Adipocyte (in vitro differentiated cells): Measurements from ENCODE around the gene RGS8.

Source experiments
- DNase-seq: peaks from one replicate; pipeline ENCODE4 v3.0.0-alpha.2; 2015; ENCODE audit warnings: low read depth
- H3K27me3 ChIP-seq: replicated peaks from 2 replicates; pipeline ENCODE4 v1.7.0; 2013; ENCODE audit warnings: mild to moderate bottlenecking, low read length, moderate library complexity; ENCODE audit not compliant: control insufficient read depth, insufficient read depth
- H3K36me3 ChIP-seq: 2 replicates; pipeline ENCODE4 v1.7.0; 2013; ENCODE audit warnings: low read length, mild to moderate bottlenecking, moderate library complexity; ENCODE audit not compliant: control insufficient read depth, insufficient read depth, severe bottlenecking
- H3K4me1 ChIP-seq: 2 replicates; pipeline ENCODE4 v1.7.0; 2013; ENCODE audit warnings: mild to moderate bottlenecking, low read length, moderate library complexity; ENCODE audit not compliant: control insufficient read depth, insufficient read depth
- H3K4me3 ChIP-seq: 2 replicates; pipeline ENCODE4 v1.7.0; 2013; ENCODE audit warnings: mild to moderate bottlenecking, low read length, moderate library complexity
- H3K9ac ChIP-seq: 2 replicates; pipeline ENCODE4 v1.7.0; 2013; ENCODE audit warnings: mild to moderate bottlenecking, low read length, moderate library complexity
- H3K9me3 ChIP-seq: 2 replicates; pipeline ENCODE4 v1.7.0; 2013; ENCODE audit warnings: mild to moderate bottlenecking, low read length, moderate library complexity; ENCODE audit not compliant: control insufficient read depth

Gene RGS8

DNA sequence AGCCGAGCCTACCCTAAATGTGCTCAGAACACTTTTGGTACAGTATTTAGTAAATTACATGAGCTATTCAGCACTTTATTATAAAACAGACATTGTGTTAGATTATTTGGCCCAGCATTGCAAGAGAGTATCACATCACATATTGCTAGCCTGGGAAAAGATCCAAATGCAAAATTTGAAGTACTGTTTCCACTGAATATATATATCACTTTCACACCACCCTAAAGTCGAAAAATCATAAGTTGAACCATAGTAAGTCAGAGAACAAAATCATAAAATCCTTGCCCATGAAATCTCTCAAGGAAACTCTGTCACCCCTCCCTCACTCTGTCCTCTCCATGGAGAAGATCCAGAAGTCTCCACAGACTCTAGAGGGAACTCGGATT is 33.1 kb downstream of the RGS8 start:
- DNase-seq: peak; percentile 24
- no peaks in the 10 kb centered on the region for H3K36me3 ChIP-seq
- H3K4me3 ChIP-seq: no peak overlapping the region
- H3K4me1 ChIP-seq: no peaks in the 10 kb centered on the region
- peaks cover 4% of the 10 kb centered on the region for H3K27me3 ChIP-seq
- no peak overlapping the region for H3K9ac ChIP-seq
- H3K9me3 ChIP-seq: no peaks in the 10 kb centered on the region

DNA sequence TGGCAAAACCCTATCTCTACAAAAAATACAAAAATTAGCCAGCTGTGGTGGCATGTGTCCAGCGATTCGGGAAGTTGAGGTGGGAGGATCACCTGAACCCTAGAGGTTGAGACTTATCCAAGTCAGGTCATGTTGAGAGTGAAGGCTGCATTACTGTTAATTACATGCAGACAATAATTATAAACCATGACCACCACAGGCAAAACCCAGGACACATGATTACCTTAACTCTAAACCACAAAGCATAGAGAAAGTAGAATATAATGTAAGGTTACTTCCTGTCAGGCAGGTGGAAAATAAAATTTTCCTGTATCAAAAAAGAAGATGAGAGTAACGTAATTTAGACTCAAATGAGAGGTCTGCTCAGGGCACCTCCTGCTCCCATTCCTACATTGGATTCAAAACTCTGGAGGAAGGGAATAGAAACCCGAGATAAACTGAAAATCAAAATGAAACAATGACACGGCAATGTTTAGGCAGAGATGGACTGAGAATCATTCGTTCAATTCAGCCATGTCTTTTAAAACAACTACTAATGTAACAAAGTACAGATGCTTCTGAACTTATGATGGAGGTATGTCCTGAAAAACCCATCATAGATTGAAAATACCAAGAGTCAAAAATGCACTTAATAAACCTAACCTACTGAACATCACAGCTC is 33.6 kb downstream of the RGS8 start:
- Histone ChIP-seq H3K4me3 (no peak overlapping the region), H3K4me1 (no peaks in the 10 kb centered on the region), H3K36me3 (no peaks in the 10 kb centered on the region), H3K9me3 (no peaks in the 10 kb centered on the region), H3K27me3 (peaks cover 4% of the 10 kb centered on the region), H3K9ac (no peak overlapping the region)
- DNase-seq: no peak

DNA sequence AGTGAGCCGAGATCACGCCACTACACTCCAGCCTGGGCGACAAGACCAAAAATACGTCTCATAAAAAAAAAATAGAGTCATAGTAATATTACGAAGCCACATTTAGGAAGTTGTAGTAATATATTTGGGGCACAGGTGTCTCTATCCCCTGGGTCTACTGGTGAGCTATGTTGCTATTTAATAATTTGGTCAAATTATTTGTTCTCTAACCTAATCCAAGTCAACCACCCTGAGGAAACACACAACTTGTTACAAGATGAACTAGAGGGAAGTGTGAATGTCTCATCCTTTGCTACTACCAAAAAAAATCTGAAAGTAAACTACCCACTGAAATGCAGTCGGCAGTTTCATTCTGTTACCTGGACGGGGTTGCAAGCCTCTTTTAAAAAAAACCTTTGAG is 35.3 kb downstream of the RGS8 start:
- DNase-seq: no peak
- Histone ChIP-seq H3K9ac (no peak overlapping the region), H3K9me3 (no peaks in the 10 kb centered on the region), H3K27me3 (peaks cover 4% of the 10 kb centered on the region), H3K4me1 (no peaks in the 10 kb centered on the region), H3K36me3 (no peaks in the 10 kb centered on the region), H3K4me3 (no peak overlapping the region)

DNA sequence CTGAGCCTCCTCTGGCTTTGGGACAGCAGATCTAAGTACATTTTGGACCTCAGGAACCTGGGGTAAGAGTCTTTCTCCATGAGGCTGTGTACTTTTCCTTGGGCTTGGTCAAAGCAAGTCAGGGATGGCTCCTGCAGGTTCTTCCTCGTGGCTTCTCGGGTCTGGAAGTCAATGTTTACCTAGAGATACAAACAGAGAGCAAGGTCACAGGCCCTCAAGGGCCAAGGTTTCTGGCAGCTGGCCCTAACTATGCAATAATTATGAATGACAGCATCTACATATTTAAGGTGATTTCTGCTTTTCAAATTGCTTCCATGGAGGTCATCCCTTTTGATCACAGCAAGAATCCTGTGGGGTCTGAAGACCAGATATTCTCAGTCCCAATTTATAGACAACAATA is 37.6 kb downstream of the RGS8 start:
- Histone ChIP-seq H3K9ac (no peak overlapping the region), H3K4me1 (no peaks in the 10 kb centered on the region), H3K36me3 (no peaks in the 10 kb centered on the region), H3K27me3 (peaks cover 6% of the 10 kb centered on the region), H3K4me3 (no peak overlapping the region), H3K9me3 (no peaks in the 10 kb centered on the region)
- no peak for DNase-seq

DNA sequence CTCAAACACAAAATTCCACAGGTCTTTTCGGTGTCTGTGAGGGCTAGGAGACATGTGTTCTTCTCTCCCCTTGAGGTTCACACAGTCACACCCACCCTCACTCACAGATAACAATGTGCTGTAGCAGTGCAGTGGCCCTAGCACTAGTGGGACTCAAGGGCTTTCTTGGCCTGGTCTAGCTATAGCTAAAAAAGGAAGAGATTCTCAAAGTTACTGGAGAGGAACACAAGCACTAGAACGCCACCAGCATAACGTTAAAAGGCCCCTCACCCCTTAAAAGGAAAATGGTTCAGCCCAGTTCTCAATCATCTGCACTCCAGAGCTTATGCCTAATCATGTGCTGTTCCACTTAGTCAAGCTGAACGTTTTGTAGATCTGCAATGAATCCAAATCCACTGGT is 39.5 kb downstream of the RGS8 start:
- Histone ChIP-seq H3K4me1 (no peaks in the 10 kb centered on the region), H3K27me3 (peaks cover 10% of the 10 kb centered on the region), H3K9me3 (no peaks in the 10 kb centered on the region), H3K4me3 (no peak overlapping the region), H3K36me3 (no peaks in the 10 kb centered on the region), H3K9ac (no peak overlapping the region)
- DNase-seq: no peak

DNA sequence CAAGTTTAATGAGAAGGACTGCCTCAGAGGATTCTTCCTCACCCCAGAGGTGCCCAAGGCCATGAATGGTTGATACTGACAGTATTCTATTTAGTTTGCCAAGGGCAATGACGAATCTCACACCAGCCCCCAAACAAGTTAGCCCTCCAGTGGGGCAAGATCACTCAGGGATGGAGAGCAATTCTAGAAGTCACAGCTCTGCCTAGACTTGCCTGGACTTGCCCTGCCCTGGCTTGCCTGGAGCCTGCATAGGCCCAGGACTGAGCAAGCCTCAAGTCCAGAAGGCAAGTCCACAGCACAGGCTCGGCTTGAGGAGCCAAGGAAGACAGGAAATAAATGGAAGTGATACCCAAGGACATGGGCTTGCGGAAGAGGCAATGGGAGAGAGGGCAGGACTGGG is 40.7 kb downstream of the RGS8 start:
- Histone ChIP-seq H3K36me3 (no peaks in the 10 kb centered on the region), H3K9ac (no peak overlapping the region), H3K9me3 (no peaks in the 10 kb centered on the region), H3K4me3 (no peak overlapping the region), H3K4me1 (no peaks in the 10 kb centered on the region), H3K27me3 (peaks cover 14% of the 10 kb centered on the region)
- no peak for DNase-seq

DNA sequence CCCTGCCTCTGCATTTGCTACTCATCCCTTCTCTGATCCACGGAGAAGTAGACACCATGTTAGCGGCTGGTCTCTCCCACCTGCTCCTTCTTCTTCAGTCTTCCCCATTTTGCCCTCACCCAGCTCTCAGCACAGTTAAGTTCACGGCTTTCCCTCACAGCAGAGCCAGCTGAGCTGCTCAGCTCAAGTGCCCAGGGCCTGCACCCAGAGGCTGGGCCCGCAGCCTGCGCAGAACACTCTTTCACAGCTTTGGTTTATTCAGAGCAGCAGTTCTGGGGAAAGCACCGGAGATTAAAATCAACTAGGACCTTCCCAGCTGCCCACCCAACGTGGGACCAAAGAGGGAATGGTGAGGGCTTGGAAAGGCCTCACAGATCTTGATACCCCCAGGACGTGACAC is 41.9 kb downstream of the RGS8 start:
- DNase-seq: no peak
- Histone ChIP-seq H3K36me3 (no peaks in the 10 kb centered on the region), H3K9ac (no peak overlapping the region), H3K27me3 (peaks cover 23% of the 10 kb centered on the region), H3K9me3 (no peaks in the 10 kb centered on the region), H3K4me1 (no peaks in the 10 kb centered on the region), H3K4me3 (no peak overlapping the region)

DNA sequence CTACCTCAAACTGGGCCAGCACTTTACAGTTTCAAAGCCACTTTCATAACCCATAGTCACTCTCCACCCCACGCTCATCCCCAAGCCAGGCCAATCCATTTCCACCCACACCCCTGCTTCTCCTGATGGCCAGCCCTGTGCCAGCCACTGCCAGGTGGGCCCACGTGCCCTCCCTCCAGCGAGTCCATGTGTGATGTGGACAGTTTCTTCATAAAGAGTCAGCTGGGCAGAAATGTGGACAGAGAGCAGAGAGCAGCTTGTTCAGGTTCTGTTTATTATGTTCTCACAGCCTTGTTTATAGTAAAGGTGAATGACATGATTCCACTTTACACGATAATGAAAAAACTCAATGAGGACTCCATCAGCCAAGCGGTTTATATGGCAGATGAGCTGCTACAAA is 42.8 kb downstream of the RGS8 start:
- no peaks in the 10 kb centered on the region for H3K4me1 ChIP-seq
- no peak overlapping the region for H3K4me3 ChIP-seq
- H3K27me3 ChIP-seq: peaks cover 23% of the 10 kb centered on the region
- no peak overlapping the region for H3K9ac ChIP-seq
- DNase-seq: no peak
- no peaks in the 10 kb centered on the region for H3K36me3 ChIP-seq
- H3K9me3 ChIP-seq: no peaks in the 10 kb centered on the region

DNA sequence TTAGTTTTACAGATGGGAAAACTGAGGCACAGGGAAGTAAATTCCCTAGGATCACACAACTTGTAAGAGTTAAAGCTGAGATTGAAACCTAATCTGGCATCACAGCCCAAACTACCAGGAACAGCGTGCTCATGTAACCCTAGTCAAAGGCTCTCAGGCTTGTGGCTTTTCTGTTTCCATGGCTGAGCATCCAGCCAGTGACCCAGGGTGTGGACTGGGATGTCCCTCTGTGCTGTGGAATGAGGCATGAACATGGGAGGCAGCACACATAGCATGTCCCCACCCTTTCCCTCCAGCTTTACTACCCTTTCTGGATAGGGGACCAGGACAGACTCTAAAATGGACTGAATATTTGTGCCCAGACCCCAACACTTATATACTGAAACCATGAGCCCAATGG is 45.1 kb downstream of the RGS8 start:
- DNase-seq: no peak

DNA sequence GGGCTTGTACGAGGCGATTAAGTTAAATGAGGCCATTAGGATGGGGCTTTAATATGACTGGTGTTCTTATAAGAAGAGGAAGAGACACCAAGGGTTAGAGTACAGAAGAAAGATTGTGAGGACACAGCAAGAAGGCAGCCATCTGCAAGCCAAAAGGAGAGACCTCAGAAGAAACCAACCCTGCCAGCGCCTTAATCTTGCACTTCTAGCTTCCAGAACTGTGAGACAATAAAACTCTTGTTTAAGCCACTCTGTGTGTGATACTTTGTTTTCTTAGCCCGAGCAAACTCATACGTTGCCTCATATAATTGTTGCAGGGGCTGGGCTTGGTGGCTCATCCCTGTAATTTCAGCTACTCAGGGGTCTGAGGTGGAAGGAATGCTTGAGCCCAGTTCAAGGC is 46.6 kb downstream of the RGS8 start:
- no peak overlapping the region for H3K4me3 ChIP-seq
- no peak overlapping the region for H3K9ac ChIP-seq
- no peak for DNase-seq
- no peaks in the 10 kb centered on the region for H3K9me3 ChIP-seq
- no peaks in the 10 kb centered on the region for H3K36me3 ChIP-seq
- no peaks in the 10 kb centered on the region for H3K4me1 ChIP-seq
- H3K27me3 ChIP-seq: peaks cover 30% of the 10 kb centered on the region

More for the DNA sequence above, 45.1 kb downstream of the RGS8 start:
- H3K4me3 ChIP-seq: no peak overlapping the region
- H3K9ac ChIP-seq: no peak overlapping the region
- no peaks in the 10 kb centered on the region for H3K4me1 ChIP-seq
- peaks cover 30% of the 10 kb centered on the region for H3K27me3 ChIP-seq
- no peaks in the 10 kb centered on the region for H3K9me3 ChIP-seq
- no peaks in the 10 kb centered on the region for H3K36me3 ChIP-seq

DNA sequence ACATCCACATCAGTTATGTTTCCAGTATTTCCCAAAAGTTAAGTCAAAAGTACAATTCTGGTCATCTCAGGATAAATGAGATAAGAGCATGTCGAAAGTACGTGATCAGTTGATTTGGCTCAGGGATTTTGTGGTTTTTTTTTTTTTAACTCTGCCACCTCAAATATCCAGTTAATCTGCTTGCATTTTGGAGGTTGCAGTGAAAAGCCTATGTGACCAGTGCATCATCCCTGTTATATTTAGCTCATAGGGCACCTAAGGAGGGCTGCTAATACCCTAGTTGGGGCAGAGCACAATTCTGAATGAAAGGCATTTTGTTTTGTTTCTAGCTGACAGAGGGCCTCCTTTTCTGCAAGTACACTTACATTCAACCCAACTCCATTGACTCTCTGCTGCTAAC is 48.5 kb downstream of the RGS8 start:
- no peak for DNase-seq
- Histone ChIP-seq H3K9me3 (no peaks in the 10 kb centered on the region), H3K4me1 (no peaks in the 10 kb centered on the region), H3K27me3 (peaks cover 20% of the 10 kb centered on the region), H3K36me3 (no peaks in the 10 kb centered on the region), H3K9ac (no peak overlapping the region), H3K4me3 (no peak overlapping the region)
